H1 (cell line): ENCODE data around the gene PTPN22. TPM values are rescaled to one million over a fixed set of nuclear protein-coding genes. Genes with fewer than 3 reads are reported as not detected.

Experiments
- CTCF ChIA-PET: fragments of 300-600 bp; sonication (Branson Sonifier 250); formaldehyde crosslinking; loops from one replicate; lab custom pipeline; 2021; ENCODE audit not compliant: partially characterized antibody; lab: Charles Lee
- POLR2A ChIA-PET: fragments of 300-600 bp; sonication (Branson Sonifier 250); formaldehyde crosslinking; loops from one replicate; lab custom pipeline; 2021; ENCODE audit warnings: inconsistent platforms; ENCODE audit not compliant: partially characterized antibody; lab: Charles Lee
- DNase-seq, 2 experiments: peaks; one replicate each; pipeline versions ENCODE4 v3.0.0 to v3.0.0-alpha.2; 2010 to 2022; ENCODE audit warnings: low spot score in 2 of 2, low read depth in 1 of 2, mixed read lengths in 1 of 2
- FAIRE-seq: peaks from 2 replicates; lab custom pipeline; 2011; peaks lifted over from hg19 to GRCh38; lab: Jason Lieb, UNC
- H2AFZ ChIP-seq: 2 replicates; pipeline ENCODE4 v1.8.1; 2012; ENCODE audit warnings: low read length, inconsistent platforms
- H2AK5ac ChIP-seq: 2 replicates; pipeline ENCODE4 v1.6.1; 2013; ENCODE audit warnings: low read depth, low read length
- H2BK120ac ChIP-seq: replicated peaks from 2 replicates; pipeline ENCODE3; 2013; ENCODE audit warnings: low read depth, low read length, inconsistent platforms
- H2BK12ac ChIP-seq: 2 replicates; pipeline ENCODE4 v1.6.1; 2013; ENCODE audit warnings: low read depth, low read length
- H2BK15ac ChIP-seq: 2 replicates; pipeline ENCODE4 v1.6.1; 2013; ENCODE audit warnings: low read length
- H2BK20ac ChIP-seq: 2 replicates; pipeline ENCODE4 v1.6.1; 2013; ENCODE audit warnings: low read length
- H2BK5ac ChIP-seq: 2 replicates; pipeline ENCODE4 v1.6.1; 2013; ENCODE audit warnings: low read depth, low read length
- H3K14ac ChIP-seq: 2 replicates; pipeline ENCODE4 v1.6.1; 2013; ENCODE audit warnings: inconsistent platforms; ENCODE audit not compliant: insufficient read length
- H3K18ac ChIP-seq: 2 replicates; pipeline ENCODE4 v1.6.1; 2013; ENCODE audit warnings: low read length; ENCODE audit errors: extremely low read depth
- H3K23ac ChIP-seq: 2 replicates; pipeline ENCODE4 v1.6.1; 2013; ENCODE audit warnings: inconsistent platforms; ENCODE audit not compliant: insufficient read length
- H3K23me2 ChIP-seq: 2 replicates; pipeline ENCODE4 v1.6.1; 2013; ENCODE audit warnings: low read depth, low read length
- H3K27ac ChIP-seq: 2 replicates; pipeline ENCODE4 v1.6.1; 2011; ENCODE audit warnings: low read depth, low read length, inconsistent platforms
- H3K27me3 ChIP-seq, 4 experiments: replicated peaks in 1 of 4; 1 replicate in 1 of 4; 2 replicates in 3 of 4; pipeline versions ENCODE4 v1.6.1 to v1.8.1; 2011 to 2013; ENCODE audit warnings: low read length in 3 of 4, mild to moderate bottlenecking in 3 of 4, inconsistent platforms in 2 of 4, mixed read lengths in 2 of 4, moderate library complexity in 1 of 4; ENCODE audit not compliant: control insufficient read depth in 3 of 4, insufficient read depth in 3 of 4; ENCODE audit errors: extremely low read depth in 1 of 4
- H3K36me3 ChIP-seq, 4 experiments: 2 replicates each; pipeline versions ENCODE4 v1.6.1 to v1.8.1; 2011 to 2013; ENCODE audit warnings: mild to moderate bottlenecking in 4 of 4, low read length in 3 of 4, moderate library complexity in 2 of 4, control low read depth in 1 of 4, inconsistent platforms in 1 of 4; ENCODE audit not compliant: insufficient read depth in 4 of 4, control insufficient read depth in 2 of 4
- H3K4ac ChIP-seq: replicated peaks from 2 replicates; pipeline ENCODE3; 2013; ENCODE audit warnings: low read length, low read depth, mixed read lengths, inconsistent platforms; ENCODE audit not compliant: insufficient read length
- H3K4me1 ChIP-seq, 4 experiments: replicated peaks in 1 of 4; 1 replicate in 1 of 4; 2 replicates in 3 of 4; pipeline versions ENCODE4 v1.6.1 to v1.8.1; 2011 to 2013; ENCODE audit warnings: low read length in 3 of 4, inconsistent platforms in 2 of 4, mixed read lengths in 1 of 4; ENCODE audit not compliant: insufficient read depth in 4 of 4, control insufficient read depth in 3 of 4
- H3K4me2 ChIP-seq, 2 experiments: 2 replicates each; pipeline versions ENCODE4 v1.6.1 to v1.8.1; 2011 to 2013; ENCODE audit warnings: low read depth in 2 of 2, low read length in 2 of 2, control low read depth in 1 of 2, inconsistent platforms in 1 of 2, mild to moderate bottlenecking in 1 of 2; ENCODE audit not compliant: insufficient read depth in 1 of 2
- H3K4me3 ChIP-seq, 4 experiments: fragments of 200-600, 300-600 bp in 1 of 4; sonication (generic), shearing (Covaris generic), sonication (Bioruptor Twin) in 1 of 4; 2 replicates each; pipeline versions ENCODE4 v1.5.1 to v1.8.1; 2011 to 2016; ENCODE audit warnings: low read length in 4 of 4, low read depth in 3 of 4, control low read depth in 2 of 4, inconsistent platforms in 2 of 4, mild to moderate bottlenecking in 2 of 4, mixed read lengths in 1 of 4, moderate library complexity in 1 of 4; ENCODE audit not compliant: insufficient read depth in 2 of 4; ENCODE audit errors: extremely low read depth in 1 of 4
- H3K56ac ChIP-seq: replicated peaks from 2 replicates; pipeline ENCODE3; 2013; ENCODE audit warnings: low read depth, mild to moderate bottlenecking, mixed read lengths, low read length, inconsistent platforms; ENCODE audit not compliant: insufficient read length
- H3K79me1 ChIP-seq: 2 replicates; pipeline ENCODE4 v1.6.1; 2013; ENCODE audit warnings: low read depth, low read length, control low read depth
- H3K79me2 ChIP-seq, 2 experiments: 2 replicates each; pipeline versions ENCODE4 v1.6.1 to v1.8.1; 2012 to 2013; ENCODE audit warnings: low read length in 2 of 2, mild to moderate bottlenecking in 2 of 2, inconsistent platforms in 1 of 2; ENCODE audit not compliant: insufficient read depth in 2 of 2, control insufficient read depth in 1 of 2
- H3K9ac ChIP-seq, 4 experiments: replicated peaks in 1 of 4; 1 replicate in 1 of 4; 2 replicates in 3 of 4; pipeline versions ENCODE4 v1.6.1 to v1.8.1; 2011 to 2013; ENCODE audit warnings: low read depth in 3 of 4, low read length in 3 of 4, control low read depth in 2 of 4, mild to moderate bottlenecking in 2 of 4, moderate library complexity in 2 of 4, inconsistent platforms in 1 of 4; ENCODE audit errors: extremely low read depth in 1 of 4
- H3K9me3 ChIP-seq, 2 experiments: 2 replicates each; pipeline versions ENCODE4 v1.6.1 to v1.8.1; 2012 to 2013; ENCODE audit warnings: mild to moderate bottlenecking in 2 of 2, moderate library complexity in 2 of 2, control low read depth in 1 of 2, inconsistent platforms in 1 of 2, low read depth in 1 of 2, low read length in 1 of 2, mixed read lengths in 1 of 2; ENCODE audit not compliant: insufficient read depth in 2 of 2
- H4K20me1 ChIP-seq, 2 experiments: replicated peaks in 1 of 2; 2 replicates each; pipeline versions ENCODE3 to v1.8.1; 2011 to 2013; ENCODE audit warnings: inconsistent platforms in 2 of 2, low read length in 2 of 2, mild to moderate bottlenecking in 1 of 2; ENCODE audit not compliant: insufficient read depth in 2 of 2, control insufficient read depth in 1 of 2
- H4K5ac ChIP-seq: 2 replicates; pipeline ENCODE4 v1.6.1; 2013; ENCODE audit warnings: low read length, low read depth, mixed read lengths, inconsistent platforms; ENCODE audit not compliant: insufficient read length
- H4K8ac ChIP-seq: 2 replicates; pipeline ENCODE4 v1.8.0; 2013; ENCODE audit warnings: mild to moderate bottlenecking, moderate library complexity, low read length, inconsistent platforms; ENCODE audit not compliant: insufficient read depth; ENCODE audit errors: extremely low read depth
- H4K91ac ChIP-seq: replicated peaks from 2 replicates; pipeline ENCODE3; 2013; ENCODE audit warnings: low read length, mixed read lengths, inconsistent platforms; ENCODE audit not compliant: insufficient read length
- BACH1 ChIP-seq: IDR thresholded peaks from 2 replicates; pipeline ENCODE4 v1.6.1; 2012; ENCODE audit warnings: low read length, improper control_type of control experiment
- FOSL1 ChIP-seq: IDR thresholded peaks from 2 replicates; pipeline ENCODE4 v1.6.1; 2011; ENCODE audit warnings: mild to moderate bottlenecking, low read depth, low read length, moderate library complexity; ENCODE audit not compliant: insufficient read depth
- GTF2F1 ChIP-seq: IDR thresholded peaks from 2 replicates; pipeline ENCODE4 v1.6.1; 2012; ENCODE audit warnings: low read depth, low read length, improper control_type of control experiment, borderline replicate concordance
- NRF1 ChIP-seq: IDR thresholded peaks from 2 replicates; pipeline ENCODE4 v1.6.1; 2011; ENCODE audit warnings: mild to moderate bottlenecking, low read depth, low read length, improper control_type of control experiment
- PHF8 ChIP-seq: fragments of 200-600 bp; sonication (generic); conservative IDR thresholded peaks from 2 replicates; pipeline ENCODE4 v1.7.1; 2012; ENCODE audit warnings: low read depth, mild to moderate bottlenecking, inconsistent platforms, low read length, moderate library complexity
- POU5F1 ChIP-seq: IDR thresholded peaks from 2 replicates; pipeline ENCODE4 v1.6.1; 2011; ENCODE audit warnings: low read depth, mild to moderate bottlenecking, low read length, moderate library complexity
- SIX5 ChIP-seq: IDR thresholded peaks from 2 replicates; pipeline ENCODE4 v1.6.1; 2011; ENCODE audit warnings: mild to moderate bottlenecking, low read depth, low read length
- SRF ChIP-seq: IDR thresholded peaks from 2 replicates; pipeline ENCODE4 v1.6.1; 2011; ENCODE audit warnings: mild to moderate bottlenecking, low read depth, low read length, moderate library complexity
- SUZ12 ChIP-seq: fragments of 200-600 bp; sonication (generic); IDR thresholded peaks from 2 replicates; pipeline ENCODE4 v1.6.1; 2012; ENCODE audit warnings: mild to moderate bottlenecking, inconsistent platforms, low read length, moderate library complexity, mixed read lengths
- TBP ChIP-seq: IDR thresholded peaks from 2 replicates; pipeline ENCODE4 v1.6.1; 2011; ENCODE audit warnings: low read depth, low read length, improper control_type of control experiment
- ZNF274 ChIP-seq: IDR thresholded peaks from 2 replicates; pipeline ENCODE4 v1.7.0; 2012; ENCODE audit warnings: low read length, borderline replicate concordance; ENCODE audit errors: extremely low read depth
- WGBS, 2 experiments: shearing (Covaris generic) in 1 of 2; methylation state at CpG; one replicate each; pipeline versions ENCODE4 v1.1.6 to v1.1.7; 2013 to 2015; ENCODE audit warnings: low lambda C conversion rate in 2 of 2, mixed read lengths in 2 of 2, inconsistent platforms in 1 of 2, low coverage in 1 of 2, missing lambda C conversion rate in 1 of 2; ENCODE audit not compliant: insufficient replicate concordance in 2 of 2, insufficient coverage in 1 of 2, insufficient read length in 1 of 2; ENCODE audit errors: extremely low coverage in 1 of 2, missing lambda C conversion rate in 1 of 2; 5-methylcytosine and 5-hydroxymethylcytosine counted together
- polyA plus RNA-seq, 7 experiments: library from polyadenylated mRNA; depleted of rRNA in 3 of 7; stranded (reverse) in 5 of 7; unstranded in 2 of 7; fragments of >200 nt in 5 of 7; fragments of 200-250 nt in 2 of 7; gene quantifications; 1 replicate in 5 of 7; 2 replicates in 1 of 7; 4 replicates in 1 of 7; pipeline versions ENCODE4 v1.2.1 to v1.2.3, GENCODE V29; 2011 to 2013; ENCODE audit warnings: missing spikeins in 2 of 7, mixed read lengths in 2 of 7
- total RNA-seq: library from RNA; stranded (reverse); fragmentation: NEBNext Ultra II Directional; extraction: Animal tissue kit (Norgen Biotek cat#: 25700); gene quantifications from 2 replicates; pipeline ENCODE4 v1.2.1, GENCODE V29; 2021
- TF ChIP-seq, protein P1 (sequence below): IDR thresholded peaks from 2 replicates; pipeline ENCODE4 v1.6.1; 2011; ENCODE audit warnings: low read length, improper control_type of control experiment
- TF ChIP-seq, protein P2 (sequence below): IDR thresholded peaks from 2 replicates; pipeline ENCODE4 v1.6.1; 2012; ENCODE audit warnings: inconsistent platforms

The PTPN22 gene
- total and polyA plus RNA-seq, 2 of the 8 experiments (the other 6 are each of a cell fraction or from before 2014, with no cell fraction given), result not detected

DNA sequence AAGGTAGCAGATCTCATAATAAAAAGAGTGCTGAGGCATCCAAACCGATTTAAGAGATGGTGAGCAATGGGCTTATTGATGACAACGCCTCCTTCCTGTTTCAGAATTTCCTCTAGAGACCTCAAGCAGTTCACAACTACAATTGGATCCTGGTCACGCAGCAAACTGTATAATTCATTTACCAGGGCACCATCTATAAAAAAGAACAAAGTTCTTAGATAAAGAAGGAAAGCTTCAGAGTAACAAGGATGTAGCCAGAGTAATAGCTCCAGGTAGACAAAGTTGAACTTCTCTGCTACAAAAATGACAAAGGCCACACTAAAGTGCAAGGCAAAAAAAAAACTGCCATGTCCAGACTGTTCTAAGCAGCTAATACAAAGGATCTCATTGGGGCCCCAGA is 29.7 kb upstream of the PTPN22 start:
- no peak overlapping the region for H3K4me2 ChIP-seq
- peaks cover 7% of the 10 kb centered on the region for H3K23me2 ChIP-seq
- no peak overlapping the region for H2AK5ac ChIP-seq
- H3K79me2 ChIP-seq, result no peaks in the 10 kb centered on the region
- H3K79me1 ChIP-seq, result no peaks in the 10 kb centered on the region
- H2AFZ ChIP-seq, result no peak overlapping the region
- no peak overlapping the region for H3K56ac ChIP-seq
- no peak overlapping the region for H4K91ac ChIP-seq
- ChIA-PET POLR2A (no interaction called here), CTCF (no interaction called here)
- FAIRE-seq (no peak), DNase-seq (no peak)
- no peaks in the 10 kb centered on the region for H3K27me3 ChIP-seq
- H2BK5ac ChIP-seq, result no peak overlapping the region
- no peak overlapping the region for H2BK20ac ChIP-seq
- 82% methylated on average over 3 of the region's 3 CpGs; no CpG with 5 or more reads in 1 of the 2 experiments for WGBS, 2 experiments
- no peak overlapping the region for H4K5ac ChIP-seq
- no peak overlapping the region for H4K8ac ChIP-seq
- H4K20me1 ChIP-seq, result no peaks in the 10 kb centered on the region
- H3K18ac ChIP-seq, result no peak overlapping the region
- H2BK15ac ChIP-seq, result no peak overlapping the region
- H3K9me3 ChIP-seq, result no peaks in the 10 kb centered on the region
- no peak overlapping the region for H2BK12ac ChIP-seq
- H3K4ac ChIP-seq, result no peak overlapping the region
- H3K27ac ChIP-seq, result no peak overlapping the region
- H3K4me3 ChIP-seq, result no peak overlapping the region
- no peak overlapping the region for H2BK120ac ChIP-seq
- H3K36me3 ChIP-seq, result peaks cover 0 to 10% (median 4%) of the 10 kb centered on the region in 4 experiments; a peak in 6 of 8 replicates
- peaks cover 0 to 3% (median under 1%) of the 10 kb centered on the region in 4 experiments; a peak in 5 of 7 replicates for H3K4me1 ChIP-seq
- no peak overlapping the region for H3K9ac ChIP-seq
- H3K14ac ChIP-seq, result no peak overlapping the region
- no peak overlapping the region for H3K23ac ChIP-seq
- no peak for TF ChIP-seq PHF8
- no peak for TF ChIP-seq SUZ12
- TF ChIP-seq FOSL1, result no peak
- no peak for TF ChIP-seq BACH1
- TF ChIP-seq NRF1, result no peak
- TF ChIP-seq, protein P1, sequence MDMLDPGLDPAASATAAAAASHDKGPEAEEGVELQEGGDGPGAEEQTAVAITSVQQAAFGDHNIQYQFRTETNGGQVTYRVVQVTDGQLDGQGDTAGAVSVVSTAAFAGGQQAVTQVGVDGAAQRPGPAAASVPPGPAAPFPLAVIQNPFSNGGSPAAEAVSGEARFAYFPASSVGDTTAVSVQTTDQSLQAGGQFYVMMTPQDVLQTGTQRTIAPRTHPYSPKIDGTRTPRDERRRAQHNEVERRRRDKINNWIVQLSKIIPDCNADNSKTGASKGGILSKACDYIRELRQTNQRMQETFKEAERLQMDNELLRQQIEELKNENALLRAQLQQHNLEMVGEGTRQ, result no peak
- no peak for TF ChIP-seq TBP
- no peak for TF ChIP-seq SRF
- TF ChIP-seq POU5F1, result no peak
- no peak for TF ChIP-seq ZNF274
- TF ChIP-seq, protein P2, sequence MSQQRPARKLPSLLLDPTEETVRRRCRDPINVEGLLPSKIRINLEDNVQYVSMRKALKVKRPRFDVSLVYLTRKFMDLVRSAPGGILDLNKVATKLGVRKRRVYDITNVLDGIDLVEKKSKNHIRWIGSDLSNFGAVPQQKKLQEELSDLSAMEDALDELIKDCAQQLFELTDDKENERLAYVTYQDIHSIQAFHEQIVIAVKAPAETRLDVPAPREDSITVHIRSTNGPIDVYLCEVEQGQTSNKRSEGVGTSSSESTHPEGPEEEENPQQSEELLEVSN, result no peak
- TF ChIP-seq SIX5, result no peak
- no peak for TF ChIP-seq GTF2F1
